ENCODE data around the gene OSBPL2. TPM values are rescaled to one million over a fixed set of nuclear protein-coding genes. Genes with fewer than 3 reads are reported as not detected.

The OSBPL2 gene
- total and polyA plus RNA-seq, 2 experiments from 2014 or later: 16.6 to 31.2 TPM

- TF ChIP-seq NANOG (IDR thresholded peaks at IDR 0.05; ENCODE audit: borderline replicate concordance): no peak
These were observed 37.7 kb upstream of the OSBPL2 start (continued) for GRCh38 chr20:62200491-62201172.

GRCh38 chr20:62201173-62202082, 36.9 kb upstream of the OSBPL2 start:
- DNase-seq (ENCODE audit: low spot score): no peak
- ATAC-seq: no peak
- TF ChIP-seq REST (IDR thresholded peaks at IDR 0.05; ENCODE audit: unreplicated experiment): no peak
- Mint-ChIP-seq H3K4me1 (no peaks in the 10 kb centered on the region; the same call in 2 of the 3 replicates), H3K36me3 (ENCODE audit: low read depth) (peaks cover 43% of the 10 kb centered on the region), H3K9me3 (no peaks in the 10 kb centered on the region), H3K27ac (no peak overlapping the region), H3K27me3 (ENCODE audit: insufficient read depth, low read depth, poor library complexity) (peaks cover 6% of the 10 kb centered on the region), H3K4me3 (no peak overlapping the region)
- Histone ChIP-seq H2AFZ (no peak overlapping the region), H3K9me2 (ENCODE audit: insufficient read depth) (no peaks in the 10 kb centered on the region), H3K79me2 (replicated peaks; ENCODE audit: insufficient read depth) (no peaks in the 10 kb centered on the region), H3K36me3 (ENCODE audit: insufficient read depth) (no peaks in the 10 kb centered on the region; the same call in 1 of the 2 replicates), H3K4me2 (no peak overlapping the region), H3K27ac (ENCODE audit: low read depth) (no peak overlapping the region), H3K27me3 (ENCODE audit: insufficient read depth) (no peaks in the 10 kb centered on the region), H3K4me3 (no peak overlapping the region), H4K20me1 (replicated peaks; ENCODE audit: insufficient read depth) (no peaks in the 10 kb centered on the region), H3K4me1 (ENCODE audit: insufficient read depth) (no peaks in the 10 kb centered on the region), H3F3A (replicated peaks; ENCODE audit: low read depth) (no peaks in the 10 kb centered on the region)

GRCh38 chr20:62202083-62202395, 36.3 kb upstream of the OSBPL2 start:
- no peaks in the 10 kb centered on the region for H3K79me2 ChIP-seq (replicated peaks; ENCODE audit: insufficient read depth)
- H3K4me1 ChIP-seq (ENCODE audit: insufficient read depth): no peaks in the 10 kb centered on the region
- no peak for ATAC-seq
- no peak for DNase-seq (ENCODE audit: low spot score)
- no peaks in the 10 kb centered on the region; the same call in 1 of the 2 replicates for H3K36me3 ChIP-seq (ENCODE audit: insufficient read depth)
- H3K27ac ChIP-seq (ENCODE audit: low read depth): no peak overlapping the region
- H3K27ac Mint-ChIP-seq: no peak overlapping the region
- H4K20me1 ChIP-seq (replicated peaks; ENCODE audit: insufficient read depth): no peaks in the 10 kb centered on the region
- H3K4me1 Mint-ChIP-seq: no peaks in the 10 kb centered on the region; the same call in 2 of the 3 replicates
- H3K27me3 Mint-ChIP-seq (ENCODE audit: insufficient read depth, low read depth, poor library complexity): peaks cover 6% of the 10 kb centered on the region
- no peak overlapping the region for H3K4me3 Mint-ChIP-seq
- no peaks in the 10 kb centered on the region for H3K27me3 ChIP-seq (ENCODE audit: insufficient read depth)
- no peaks in the 10 kb centered on the region for H3K9me3 Mint-ChIP-seq
- no peak for TF ChIP-seq JUNB (IDR thresholded peaks at IDR 0.05; ENCODE audit: unreplicated experiment)
- no peak for TF ChIP-seq EZH2phosphoT487 (IDR thresholded peaks at IDR 0.05; ENCODE audit: unreplicated experiment)
- no peak for TF ChIP-seq REST (IDR thresholded peaks at IDR 0.05; ENCODE audit: unreplicated experiment)
- no peaks in the 10 kb centered on the region for H3F3A ChIP-seq (replicated peaks; ENCODE audit: low read depth)
- no peak overlapping the region for H3K4me3 ChIP-seq
- no peak overlapping the region for H3K4me2 ChIP-seq
- no peak overlapping the region for H2AFZ ChIP-seq
- no peaks in the 10 kb centered on the region for H3K9me2 ChIP-seq (ENCODE audit: insufficient read depth)
- peaks cover 43% of the 10 kb centered on the region for H3K36me3 Mint-ChIP-seq (ENCODE audit: low read depth)

Data from GM23338 (cell line).